Activated T-cell treated with anti-CD3 and anti-CD28 coated beads for 48 hours (primary cell): ENCODE data around the gene ZNF512.
"Not testable (repeated sequence)": the region's sequence is repeated elsewhere in the genome, so short reads cannot be mapped to it uniquely, and the experiment has no call there.

ENCODE experiments used
- DNase-seq: peaks from one replicate; pipeline ENCODE4 v3.0.0-alpha.2; 2020; ENCODE audit warnings: low read depth

Gene ZNF512

GRCh38 chr2:27582695-27583389, at the start of gene ZNF512:
TSS of gene ZNF512 (plus strand) at chr2:27583042. CDS start at chr2:27583113, 71 bp downstream.
- DNase-seq, result peak; percentile 81

GRCh38 chr2:27537287-27537686, 45.6 kb upstream of the ZNF512 start:
- no peak for DNase-seq

DNA sequence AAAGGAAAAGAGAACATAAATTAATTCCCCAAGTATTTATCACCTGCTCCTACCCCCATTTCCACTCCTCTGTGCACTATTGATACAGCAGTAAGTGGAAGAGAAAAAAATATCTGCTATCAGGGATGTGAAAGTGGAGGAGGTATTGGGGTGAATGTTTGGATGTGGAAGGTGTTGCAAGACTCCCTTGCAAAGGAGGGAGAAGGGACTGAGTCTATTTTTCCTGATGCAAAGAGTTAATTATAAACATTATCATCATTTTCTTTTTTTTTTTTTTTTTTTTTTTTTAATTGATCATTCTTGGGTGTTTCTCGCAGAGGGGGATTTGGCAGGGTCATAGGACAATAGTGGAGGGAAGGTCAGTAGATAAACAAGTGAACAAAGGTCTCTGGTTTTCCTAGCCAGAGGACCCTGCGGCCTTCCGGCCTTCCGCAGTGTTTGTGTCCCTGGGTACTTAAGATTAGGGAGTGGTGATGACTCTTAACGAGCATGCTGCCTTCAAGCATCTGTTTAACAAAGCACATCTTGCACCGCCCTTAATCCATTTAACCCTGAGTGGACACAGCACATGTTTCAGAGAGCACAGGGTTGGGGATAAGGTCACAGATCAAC, 43.9 kb upstream of the ZNF512 start:
- DNase-seq, result not testable (repeated sequence)

- DNase-seq, result not testable (repeated sequence)
These were observed 43.2 kb upstream of the ZNF512 start for GRCh38 chr2:27539649-27540048.

DNA sequence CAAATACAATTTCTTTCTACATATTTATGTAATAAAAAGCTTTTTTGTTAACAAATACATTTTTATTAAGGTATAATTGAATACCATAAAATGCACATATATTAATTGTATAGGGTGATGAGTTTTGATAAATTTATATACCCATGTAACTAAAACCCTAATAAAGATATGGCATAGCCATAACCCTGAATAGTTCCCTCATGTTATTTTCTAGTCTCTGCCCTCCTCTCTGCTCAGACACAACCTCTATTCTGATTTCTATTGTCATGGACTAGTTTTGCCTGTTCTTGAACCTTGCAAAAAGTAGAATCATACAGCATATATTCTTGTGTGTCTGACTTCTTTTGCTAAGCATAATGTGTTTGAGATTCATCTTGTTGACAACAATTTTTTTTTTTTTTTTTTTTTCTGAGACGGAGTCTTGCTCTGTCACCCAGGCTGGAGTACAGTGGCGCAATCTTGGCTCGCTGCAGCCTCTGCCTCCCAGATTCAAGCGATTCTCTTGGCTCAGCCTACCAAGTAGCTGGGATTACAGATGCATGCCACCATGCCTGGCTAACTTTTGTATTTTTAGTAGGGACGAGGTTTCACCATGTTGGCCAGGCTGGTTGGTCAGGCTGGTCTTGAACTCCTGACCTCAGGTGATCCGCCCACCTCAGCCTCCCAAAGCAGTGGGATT, 38.6 kb upstream of the ZNF512 start:
- no peak for DNase-seq

DNA sequence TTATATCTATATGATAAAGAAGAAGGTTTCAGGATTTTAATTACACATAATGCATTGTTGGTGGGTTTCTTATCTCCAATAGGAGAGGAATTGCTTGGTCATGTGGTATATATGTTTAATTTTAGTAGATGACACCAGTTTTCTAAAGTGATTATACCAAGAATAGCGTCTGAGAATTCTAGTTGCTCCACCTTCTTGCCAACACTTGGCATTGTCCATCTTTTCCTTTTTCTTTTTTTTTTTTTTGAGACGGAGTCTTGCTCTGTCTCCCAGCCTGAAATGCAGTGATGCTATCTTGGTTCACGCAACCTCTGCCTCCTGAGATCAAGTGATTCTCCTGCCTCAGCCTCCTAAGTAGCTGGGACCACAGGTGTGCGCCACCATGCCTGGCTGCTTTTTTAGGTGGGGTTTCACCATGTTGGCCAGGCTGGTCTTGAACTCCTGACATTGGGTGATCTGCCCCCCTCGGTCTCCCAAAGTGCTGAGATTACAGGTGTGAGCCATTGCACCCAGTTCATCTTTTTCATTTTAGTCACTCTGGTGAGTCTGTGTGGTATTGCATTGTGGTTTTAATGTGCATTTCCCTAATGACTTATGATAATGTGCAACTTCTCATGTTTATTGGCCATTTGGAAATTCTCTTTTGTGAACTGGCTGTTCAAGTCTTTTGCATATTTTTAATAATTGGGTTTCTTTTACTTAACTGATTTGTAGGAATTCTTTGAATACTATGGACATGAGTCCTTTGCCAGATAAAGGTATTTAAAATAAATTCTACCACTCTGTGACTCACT, 37.3 kb upstream of the ZNF512 start:
- no peak for DNase-seq

DNA sequence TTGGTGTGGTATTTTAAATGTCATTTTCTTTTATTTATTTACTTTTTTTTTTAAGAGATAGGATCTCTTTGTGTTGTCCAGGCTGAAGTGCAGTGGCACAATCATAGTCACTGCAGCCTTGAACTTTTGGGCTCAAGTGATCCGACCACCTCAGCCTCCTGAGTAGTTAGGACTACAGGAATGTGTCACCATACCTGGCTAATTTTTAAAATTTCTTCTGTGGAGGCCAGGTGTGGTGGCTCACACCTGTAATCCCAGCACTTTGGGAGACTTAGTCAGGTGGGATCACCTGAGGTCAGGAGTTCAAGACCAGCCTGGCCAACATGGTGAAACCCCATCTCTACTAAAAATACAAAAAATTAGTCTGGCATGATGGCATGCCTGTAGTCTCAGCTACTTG, 33.5 kb upstream of the ZNF512 start:
- no peak for DNase-seq

- DNase-seq, result no peak
These were observed 31.3 kb upstream of the ZNF512 start for GRCh38 chr2:27551514-27551913.

DNA sequence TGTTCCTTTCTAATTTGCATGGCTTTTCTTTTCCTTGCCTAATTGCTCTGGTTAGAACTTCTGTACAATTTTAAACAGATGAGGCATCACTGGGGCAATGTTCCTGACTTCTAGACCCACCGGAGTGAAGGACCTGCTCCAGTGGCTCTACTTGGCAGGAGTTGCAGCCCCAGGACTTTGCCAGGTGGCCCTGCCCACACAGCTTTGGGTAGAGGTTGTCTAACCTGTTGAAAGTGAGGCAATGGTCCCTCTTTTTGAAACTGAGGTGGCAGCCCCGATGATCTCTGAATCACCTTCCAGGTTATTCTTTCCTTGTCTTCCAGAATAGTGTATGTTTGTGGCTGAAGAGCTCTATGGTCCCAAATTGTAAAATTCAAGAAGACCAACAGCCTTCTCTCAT, 29.9 kb upstream of the ZNF512 start:
- DNase-seq, result no peak

DNA sequence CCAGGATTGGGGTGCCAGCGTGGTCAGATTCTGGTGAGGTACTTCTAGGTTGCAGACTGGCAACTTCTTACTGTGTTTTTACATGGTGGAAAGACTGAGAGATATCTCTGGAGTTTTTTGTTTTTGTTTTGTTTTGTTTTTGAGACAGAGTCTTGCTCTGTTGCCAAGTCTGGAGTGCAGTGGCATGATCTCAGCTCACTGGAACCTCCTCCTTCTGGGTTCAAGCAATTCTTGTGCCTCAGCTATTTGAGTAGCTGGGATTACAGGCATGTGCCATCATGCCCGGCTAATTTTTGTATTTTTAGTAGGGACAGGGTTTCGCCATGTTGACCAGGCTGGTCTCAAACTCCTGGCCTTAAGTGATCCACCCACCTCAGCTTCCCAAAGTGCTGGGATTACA, 28.4 kb upstream of the ZNF512 start:
- DNase-seq, result not testable (repeated sequence)

- no peak for DNase-seq
These were observed 23.6 kb upstream of the ZNF512 start for GRCh38 chr2:27559228-27559627.

DNA sequence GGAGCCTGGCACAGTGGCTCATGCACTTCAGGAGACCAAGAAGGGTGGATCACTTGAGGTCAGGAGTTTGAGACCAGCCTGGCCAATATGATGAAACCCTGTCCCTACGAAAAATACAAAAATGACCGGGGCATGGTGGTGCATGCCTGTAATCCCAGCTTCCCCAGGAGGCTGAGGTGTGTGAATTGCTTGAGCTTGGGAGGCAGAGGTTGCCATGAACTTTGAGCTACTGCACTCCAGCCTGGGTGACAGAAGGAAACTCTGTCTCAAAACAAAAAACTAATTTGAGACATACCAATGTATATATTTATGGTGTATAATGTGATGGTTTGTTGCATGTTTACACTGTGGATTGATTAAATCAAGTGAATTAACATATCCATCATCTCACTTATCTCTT, 21.8 kb upstream of the ZNF512 start:
- DNase-seq, result no peak

DNA sequence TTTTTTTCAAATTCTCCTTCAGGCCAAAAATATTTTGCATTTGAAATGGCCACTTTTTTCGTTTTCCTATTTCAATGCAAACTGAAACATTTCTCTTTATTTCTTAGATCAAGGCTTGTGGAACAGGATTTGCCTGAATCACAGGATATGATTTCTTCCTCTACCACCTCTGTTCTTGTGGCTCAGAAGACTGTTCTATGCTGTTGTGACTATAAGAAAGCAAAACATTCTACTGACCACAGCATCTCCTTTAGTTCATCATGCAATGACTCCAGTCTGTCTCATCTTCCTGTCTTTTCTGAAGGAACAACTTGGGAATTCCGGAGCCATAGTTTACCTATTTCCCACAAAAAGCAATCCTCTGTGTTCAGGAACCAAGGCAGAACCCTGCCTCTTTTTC, 16.2 kb upstream of the ZNF512 start:
- no peak for DNase-seq

DNA sequence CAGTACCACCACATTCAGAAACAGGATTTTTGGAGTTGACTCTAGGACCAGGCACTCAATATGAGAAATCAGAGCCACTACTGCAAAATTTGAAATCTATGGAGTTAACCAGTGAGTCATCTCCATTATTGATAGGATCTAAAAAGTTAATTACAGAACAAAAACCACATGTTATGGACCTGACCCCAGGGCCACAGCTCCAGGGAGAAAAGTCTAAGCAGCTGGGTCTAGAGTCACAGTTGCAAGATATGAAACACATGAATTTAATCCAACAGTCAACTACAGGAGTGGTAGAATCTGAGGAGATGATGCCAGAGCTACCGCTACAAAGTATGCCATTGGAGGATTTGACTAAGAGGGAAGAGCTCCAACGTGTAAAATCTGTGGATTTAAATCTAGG, 13.4 kb upstream of the ZNF512 start:
- DNase-seq, result no peak

DNA sequence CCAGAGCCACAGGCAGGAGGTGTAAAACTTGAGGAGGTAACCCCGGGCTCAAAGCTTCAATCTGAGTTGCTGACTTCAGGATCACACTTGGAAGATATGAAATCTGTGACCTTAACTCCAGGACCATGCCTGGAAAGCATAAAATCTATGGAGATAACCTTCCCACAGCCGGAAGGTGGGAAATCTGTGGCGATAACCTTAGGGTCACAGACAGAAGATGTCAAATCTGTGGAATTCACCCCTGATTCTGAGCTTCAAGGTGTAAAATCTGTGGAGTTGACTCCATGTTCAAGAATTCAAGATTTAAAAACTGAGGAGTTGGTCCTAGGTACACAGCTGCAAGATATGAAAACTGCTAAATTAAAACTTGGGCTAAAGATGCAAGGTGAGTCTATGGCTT, 11.6 kb upstream of the ZNF512 start:
- DNase-seq, result no peak

DNA sequence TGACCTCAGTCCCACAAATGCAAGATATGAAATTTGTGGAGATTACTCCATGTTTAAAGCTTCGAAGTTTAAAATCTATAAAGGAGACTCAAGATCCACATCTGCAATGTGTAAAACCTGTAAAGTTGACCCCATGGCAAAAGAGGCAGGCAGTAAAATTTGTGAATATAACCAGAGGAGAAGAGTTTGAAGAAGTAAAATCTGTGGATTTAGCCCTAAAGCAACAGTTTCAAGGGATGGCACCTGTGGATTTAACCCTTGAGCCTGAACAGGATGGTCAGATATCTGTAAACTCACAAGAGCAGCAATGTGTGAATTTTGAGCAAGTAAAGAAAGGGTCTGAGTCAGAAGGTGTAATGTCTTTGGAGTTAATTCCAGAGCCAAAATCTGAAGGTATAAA, 11.2 kb upstream of the ZNF512 start:
- no peak for DNase-seq

DNA sequence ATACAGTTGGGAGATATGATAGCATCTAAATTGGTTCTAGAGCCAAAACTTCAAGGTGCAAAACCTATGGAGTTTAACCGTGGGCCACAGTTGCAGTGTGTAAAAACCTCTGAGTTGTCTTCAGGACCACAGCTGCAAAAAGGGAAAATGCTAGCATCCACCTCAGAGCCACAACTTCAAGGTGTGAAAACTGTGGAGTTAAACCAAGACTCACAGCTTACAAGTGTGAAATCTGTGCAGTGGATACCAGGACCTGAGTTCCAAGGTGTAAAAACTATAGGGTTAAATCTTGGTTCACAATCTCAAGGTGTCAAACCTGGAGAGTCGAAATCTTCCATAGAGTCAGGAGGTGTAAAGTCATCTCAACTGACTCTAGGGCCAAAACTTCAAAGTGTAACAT, 10.4 kb upstream of the ZNF512 start:
- no peak for DNase-seq

- DNase-seq, result no peak
These were observed 9.8 kb upstream of the ZNF512 start for GRCh38 chr2:27572998-27573429.

GRCh38 chr2:27573452-27573851, 9.4 kb upstream of the ZNF512 start:
- no peak for DNase-seq

DNA sequence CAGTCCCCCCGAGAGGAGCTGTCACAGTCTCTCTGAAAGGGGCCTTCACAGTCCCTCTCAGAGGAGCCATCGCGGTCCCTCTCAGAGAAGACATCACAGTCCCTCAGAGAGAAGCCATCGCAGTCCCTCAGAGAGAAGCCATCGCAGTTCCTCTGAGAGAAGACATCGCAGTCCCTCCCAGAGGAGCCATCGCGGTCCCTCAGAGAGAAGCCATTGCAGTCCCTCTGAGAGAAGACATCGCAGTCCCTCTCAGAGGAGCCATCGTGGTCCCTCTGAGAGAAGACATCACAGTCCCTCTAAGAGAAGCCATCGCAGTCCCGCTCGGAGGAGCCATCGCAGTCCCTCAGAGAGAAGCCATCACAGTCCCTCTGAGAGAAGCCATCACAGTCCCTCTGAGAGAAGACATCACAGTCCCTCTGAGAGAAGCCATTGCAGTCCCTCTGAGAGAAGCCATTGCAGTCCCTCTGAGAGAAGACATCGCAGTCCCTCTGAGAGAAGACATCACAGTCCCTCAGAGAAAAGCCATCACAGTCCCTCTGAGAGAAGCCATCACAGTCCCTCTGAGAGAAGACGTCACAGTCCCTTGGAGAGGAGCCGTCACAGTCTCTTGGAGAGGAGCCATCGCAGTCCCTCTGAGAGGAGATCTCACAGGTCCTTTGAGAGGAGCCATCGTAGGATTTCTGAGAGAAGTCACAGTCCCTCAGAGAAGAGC, 1.3 kb upstream of the ZNF512 start:
- DNase-seq, result no peak

DNA sequence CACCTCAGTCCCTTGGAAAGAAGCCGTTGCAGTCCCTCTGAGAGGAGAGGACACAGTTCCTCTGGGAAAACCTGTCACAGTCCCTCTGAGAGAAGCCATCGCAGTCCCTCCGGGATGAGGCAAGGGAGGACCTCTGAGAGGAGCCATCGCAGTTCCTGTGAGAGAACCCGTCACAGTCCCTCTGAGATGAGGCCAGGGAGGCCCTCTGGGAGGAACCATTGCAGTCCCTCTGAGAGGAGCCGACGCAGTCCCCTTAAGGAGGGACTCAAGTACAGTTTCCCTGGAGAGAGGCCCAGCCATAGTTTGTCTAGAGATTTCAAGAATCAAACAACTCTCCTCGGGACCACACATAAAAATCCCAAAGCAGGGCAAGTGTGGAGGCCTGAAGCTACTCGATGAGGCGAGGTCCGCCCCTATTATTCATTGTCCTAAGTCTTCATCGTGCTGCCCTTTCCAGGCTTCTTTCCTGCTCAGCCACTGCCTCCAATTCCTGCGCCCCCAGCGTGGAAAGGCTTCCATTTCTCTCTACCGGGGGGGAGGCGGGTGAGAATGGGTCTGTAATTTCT, 630 bp upstream of the ZNF512 start:
- DNase-seq, result no peak
